ENCODE measurements around the gene RSPH6A.

GRCh38 chr19:45780146-45780447 lies 35.0 kb downstream of the RSPH6A start:
- TF ChIP-seq CTCF (IDR thresholded peaks at IDR 0.05) (no peak), POLR2A (IDR thresholded peaks at IDR 0.05) (no peak), POLR2AphosphoS5 (IDR thresholded peaks at IDR 0.05) (no peak)

Measured in prostate gland (tissue), 2 donors.